GM19043 (cell line): ENCODE data around the gene NFIA.
"Not testable (repeated sequence)": the region's sequence is repeated elsewhere in the genome, so short reads cannot be mapped to it uniquely, and the experiment has no call there.

Experiments used
- ATAC-seq: cut with Tn5 transposase; IDR thresholded peaks from one replicate; pipeline ENCODE4 v1.9.1; 2021; ENCODE audit warnings: low read depth; ENCODE audit not compliant: unreplicated experiment

NFIA gene

GRCh38 chr1:61124078-61124477, 41.7 kb downstream of the NFIA start:
- no peak for ATAC-seq

- ATAC-seq = no peak
Observed at GRCh38 chr1:61124696-61125095, 42.3 kb downstream of the NFIA start.

GRCh38 chr1:61125263-61125662, 42.9 kb downstream of the NFIA start:
- ATAC-seq = no peak

GRCh38 chr1:61125895-61126294, 43.5 kb downstream of the NFIA start:
- ATAC-seq = no peak

- ATAC-seq = not testable (repeated sequence)
Observed at GRCh38 chr1:61126843-61127242, 44.5 kb downstream of the NFIA start.

GRCh38 chr1:61130338-61131000, 48.1 kb downstream of the NFIA start:
- ATAC-seq = no peak

- no peak for ATAC-seq
Observed at GRCh38 chr1:61131248-61131647, 48.9 kb downstream of the NFIA start.

- ATAC-seq = no peak
Observed at GRCh38 chr1:61131716-61132115, 49.4 kb downstream of the NFIA start.

GRCh38 chr1:61132176-61132638, 49.8 kb downstream of the NFIA start:
- no peak for ATAC-seq

GRCh38 chr1:61132645-61133334, 50.4 kb downstream of the NFIA start:
- ATAC-seq = no peak

GRCh38 chr1:61133335-61134019, 51.1 kb downstream of the NFIA start:
- no peak for ATAC-seq

GRCh38 chr1:61135291-61135690, 52.9 kb downstream of the NFIA start:
- no peak for ATAC-seq

GRCh38 chr1:61138305-61138704, 55.9 kb downstream of the NFIA start:
- no peak for ATAC-seq

- ATAC-seq = no peak
Observed at GRCh38 chr1:61138921-61139774, 56.8 kb downstream of the NFIA start.

- no peak for ATAC-seq
Observed at GRCh38 chr1:61139775-61140549, 57.6 kb downstream of the NFIA start.

GRCh38 chr1:61140778-61141177, 58.4 kb downstream of the NFIA start:
- ATAC-seq = no peak

- no peak for ATAC-seq
Observed at GRCh38 chr1:61141288-61142042, 59.1 kb downstream of the NFIA start.

GRCh38 chr1:61142043-61142440, 59.7 kb downstream of the NFIA start:
- ATAC-seq = no peak
